Measurements from ENCODE around the gene RNASEL.

DNA sequence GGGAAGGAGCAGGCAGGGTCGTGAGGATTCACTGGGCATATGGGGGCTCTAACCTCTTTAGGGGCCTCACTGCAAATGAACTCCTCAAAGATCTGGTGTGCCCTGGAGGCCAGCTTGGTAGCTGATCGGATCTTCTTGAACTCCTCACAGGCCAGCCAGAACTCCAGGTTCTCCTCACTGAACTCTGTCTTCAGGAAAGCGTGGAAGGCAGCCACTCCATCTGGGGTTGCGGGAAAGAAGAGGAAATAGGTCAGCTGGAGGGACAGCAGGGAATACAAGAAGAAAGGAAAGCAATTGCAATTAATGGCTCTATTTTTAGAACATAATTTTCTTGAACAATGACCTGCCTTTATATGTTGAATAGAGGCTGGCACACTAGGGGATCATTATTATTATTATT lies 12.9 kb upstream of the RNASEL start:
- TF ChIP-seq SUZ12 (IDR thresholded peaks at IDR 0.05; ENCODE audit: extremely low read depth, insufficient read depth, insufficient read length) (no peak), YY1 (IDR thresholded peaks at IDR 0.05; ENCODE audit: insufficient read depth, insufficient read length) (no peak)

Data from NT2/D1 (cell line).